ENCODE results near the gene FAR2.
A peak's percentile ranks its signal among the peaks of the same experiment; 100 is the strongest.
"Not testable (repeated sequence)": the region's sequence is repeated elsewhere in the genome, so short reads cannot be mapped to it uniquely, and the experiment has no call there.

The FAR2 gene

DNA sequence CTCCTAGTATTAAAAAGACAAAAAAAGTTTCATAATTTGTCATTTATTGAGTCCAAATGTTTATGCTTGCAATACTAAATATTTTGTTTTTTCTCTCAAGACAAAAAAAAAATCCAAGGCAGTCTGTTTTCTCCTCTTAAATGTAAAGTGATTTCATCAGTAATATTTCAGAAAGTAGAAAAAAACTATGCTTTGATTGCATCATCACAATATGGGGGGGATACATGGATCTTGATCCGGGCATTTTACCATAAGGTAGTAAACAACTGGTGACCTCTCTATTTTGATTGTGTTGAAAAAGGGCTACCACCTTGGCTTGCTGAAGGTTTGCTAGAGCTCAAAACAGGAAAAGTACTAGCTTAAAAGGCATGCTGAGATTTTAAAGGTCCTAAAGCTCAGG is 188.2 kb downstream of the FAR2 start:
- Histone ChIP-seq H3K27me3 (ENCODE audit: low read depth) (no peaks in the 10 kb centered on the region), H3K4me1 (no peaks in the 10 kb centered on the region), H3K9me3 (no peaks in the 10 kb centered on the region), H3K4me3 (no peak overlapping the region), H3K36me3 (replicated peaks) (peaks cover 14% of the 10 kb centered on the region)
- in situ Hi-C loops (cut with MboI; ENCODE audit: low sequenced_read_pairs): no loop called here
- DNase-seq (ENCODE audit: low spot score in 2 of 2): no peak

- in situ Hi-C loops (cut with MboI; ENCODE audit: low sequenced_read_pairs): no loop called here
- peaks cover 26% of the 10 kb centered on the region for H3K36me3 ChIP-seq (replicated peaks)
- no peak overlapping the region for H3K4me3 ChIP-seq
Observed at GRCh38 chr12:29343022-29343799, 194.1 kb downstream of the FAR2 start.

DNA sequence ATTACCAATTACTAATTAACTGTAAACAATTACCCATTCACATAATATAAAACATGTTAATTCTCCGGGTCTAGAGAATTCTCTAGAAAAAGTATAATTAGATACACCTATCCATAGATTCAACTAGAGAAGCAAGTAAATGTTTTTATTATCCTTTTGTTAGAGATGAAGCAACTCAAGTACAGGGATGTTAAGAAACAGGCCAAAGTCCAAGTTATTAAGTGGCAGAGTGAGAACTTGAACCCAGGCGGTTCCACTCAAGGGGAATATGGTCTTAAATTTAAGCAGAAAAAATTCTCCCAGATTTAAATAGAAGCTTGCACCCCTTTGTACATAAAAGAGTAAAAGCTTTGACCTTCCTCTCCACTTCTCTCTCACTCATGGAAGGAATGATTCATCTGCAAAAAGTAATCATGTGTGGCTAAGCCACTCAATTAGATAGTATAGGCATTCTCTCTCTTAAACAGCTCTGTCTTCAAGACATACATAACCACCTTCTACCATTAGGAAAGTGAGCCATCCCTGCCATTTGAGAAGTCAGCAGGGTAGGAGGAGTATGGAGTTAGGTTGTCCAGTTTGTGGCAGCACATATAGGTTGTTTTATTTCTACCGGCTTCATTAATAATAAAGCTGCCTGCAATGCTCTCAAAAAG is 197.8 kb downstream of the FAR2 start:
- Histone ChIP-seq H3K9me3 (no peaks in the 10 kb centered on the region), H3K36me3 (replicated peaks) (peaks cover 21% of the 10 kb centered on the region), H3K27me3 (ENCODE audit: low read depth) (no peaks in the 10 kb centered on the region), H3K4me3 (no peak overlapping the region), H3K4me1 (no peaks in the 10 kb centered on the region; the same call in 1 of the 2 replicates)
- in situ Hi-C loops (cut with MboI; ENCODE audit: low sequenced_read_pairs): no loop called here
- DNase-seq (ENCODE audit: low spot score in 2 of 2): no peak

More at GRCh38 chr12:29343022-29343799, 194.1 kb downstream of the FAR2 start:
- Histone ChIP-seq H3K9me3 (no peaks in the 10 kb centered on the region), H3K27me3 (ENCODE audit: low read depth) (no peaks in the 10 kb centered on the region), H3K4me1 (no peaks in the 10 kb centered on the region)
- DNase-seq (ENCODE audit: low spot score in 2 of 2): no peak

DNA sequence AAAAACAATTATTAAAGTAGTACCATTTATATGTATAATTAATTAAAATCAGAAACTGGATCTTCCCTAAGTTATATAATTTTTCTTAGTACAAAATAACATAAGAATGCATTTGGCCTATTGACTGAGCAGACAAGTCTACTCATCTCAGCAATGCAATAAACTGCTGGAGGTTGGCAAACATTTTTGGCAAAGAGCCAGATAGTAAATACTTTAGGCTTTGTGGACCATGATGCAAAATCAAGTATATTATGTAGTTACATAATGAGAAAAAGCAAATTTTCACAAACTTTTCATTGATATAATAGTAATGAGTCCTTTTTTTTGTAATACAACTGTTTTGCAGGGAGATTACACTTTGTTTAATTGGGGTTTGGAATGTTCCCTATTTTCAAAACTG is 201.0 kb downstream of the FAR2 start:
- Histone ChIP-seq H3K4me3 (no peak overlapping the region), H3K36me3 (replicated peaks) (peaks cover 13% of the 10 kb centered on the region), H3K27me3 (ENCODE audit: low read depth) (no peaks in the 10 kb centered on the region), H3K4me1 (no peaks in the 10 kb centered on the region; the same call in 1 of the 2 replicates), H3K9me3 (no peaks in the 10 kb centered on the region)
- no peak for DNase-seq (ENCODE audit: low spot score in 2 of 2)
- in situ Hi-C loops (cut with MboI; ENCODE audit: low sequenced_read_pairs): no loop called here

DNA sequence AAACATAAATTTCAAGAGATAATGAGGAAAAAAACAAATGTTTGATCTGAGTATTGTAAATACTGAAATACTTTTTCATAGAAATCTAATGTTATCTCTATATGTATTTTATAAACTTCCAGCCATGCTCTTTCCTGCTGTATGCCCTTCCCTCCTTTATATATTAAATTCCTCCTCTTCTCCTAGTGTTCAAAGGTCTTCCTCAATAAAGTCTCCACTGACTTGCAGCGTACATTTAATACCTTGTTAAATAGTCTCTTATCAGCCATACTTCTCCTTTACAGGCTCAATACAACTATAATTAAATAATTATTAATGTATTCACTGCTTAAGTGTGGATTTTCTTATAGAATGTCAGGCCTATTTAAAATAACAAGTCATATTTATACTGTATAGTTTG is 205.9 kb downstream of the FAR2 start:
- Histone ChIP-seq H3K9me3 (no peaks in the 10 kb centered on the region), H3K4me3 (no peak overlapping the region), H3K4me1 (no peaks in the 10 kb centered on the region; the same call in 1 of the 2 replicates), H3K36me3 (replicated peaks) (peaks cover 5% of the 10 kb centered on the region), H3K27me3 (ENCODE audit: low read depth) (no peaks in the 10 kb centered on the region)
- in situ Hi-C loops (cut with MboI; ENCODE audit: low sequenced_read_pairs): no loop called here
- DNase-seq (ENCODE audit: low spot score in 2 of 2): no peak

DNA sequence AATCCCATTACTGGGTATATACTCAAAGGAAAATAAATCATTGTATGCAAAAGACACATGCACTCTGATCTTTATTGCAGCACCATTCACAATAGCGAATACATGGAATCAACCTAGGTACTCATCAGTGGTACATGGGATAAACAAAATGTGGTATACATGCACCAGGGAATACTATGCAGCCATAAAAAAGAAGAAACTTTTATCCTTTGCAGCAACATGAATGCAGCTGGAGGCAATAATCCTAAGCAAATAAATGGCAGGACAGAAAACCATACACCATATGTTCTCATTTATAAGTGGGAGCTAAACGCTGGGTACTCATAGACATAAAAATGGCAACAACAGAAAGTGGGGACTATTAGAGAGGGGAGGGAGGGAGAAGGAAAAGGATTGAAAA is 216.0 kb downstream of the FAR2 start:
- peaks cover 24% of the 10 kb centered on the region for H3K36me3 ChIP-seq (replicated peaks)
- H3K9me3 ChIP-seq: no peaks in the 10 kb centered on the region
- H3K27me3 ChIP-seq (ENCODE audit: low read depth): no peaks in the 10 kb centered on the region
- in situ Hi-C loops (cut with MboI; ENCODE audit: low sequenced_read_pairs): no loop called here
- H3K4me1 ChIP-seq: no peaks in the 10 kb centered on the region
- DNase-seq (ENCODE audit: low spot score in 2 of 2): no peak
- H3K4me3 ChIP-seq: no peak overlapping the region

DNA sequence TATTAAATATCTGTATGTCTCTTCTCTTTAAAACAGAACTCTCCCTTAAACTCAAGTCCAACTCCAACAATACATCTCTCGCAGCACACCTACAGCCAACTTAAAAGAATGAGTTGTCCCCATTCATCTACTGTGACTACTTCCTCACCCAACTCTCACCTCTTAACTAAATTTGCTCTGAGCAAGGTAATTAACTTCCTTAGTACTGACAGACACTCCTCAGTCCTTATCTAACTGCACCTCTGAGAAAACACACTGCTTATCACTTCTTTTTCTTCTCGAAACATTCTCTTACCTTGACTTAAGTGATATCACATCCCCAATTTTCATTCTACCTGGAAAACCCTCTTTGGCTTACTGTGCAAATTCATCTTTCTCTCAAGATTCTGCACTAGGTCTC is 224.9 kb downstream of the FAR2 start:
- Histone ChIP-seq H3K9me3 (no peaks in the 10 kb centered on the region), H3K27me3 (ENCODE audit: low read depth) (no peaks in the 10 kb centered on the region), H3K36me3 (replicated peaks) (peaks cover 9% of the 10 kb centered on the region), H3K4me3 (no peak overlapping the region), H3K4me1 (no peaks in the 10 kb centered on the region)
- DNase-seq (ENCODE audit: low spot score in 2 of 2): no peak
- in situ Hi-C loops (cut with MboI; ENCODE audit: low sequenced_read_pairs): no loop called here

GRCh38 chr12:29374913-29375312 is 225.8 kb downstream of the FAR2 start:
- no peak overlapping the region for H3K4me3 ChIP-seq
- no peaks in the 10 kb centered on the region for H3K9me3 ChIP-seq
- H3K27me3 ChIP-seq (ENCODE audit: low read depth): no peaks in the 10 kb centered on the region
- peaks cover 5% of the 10 kb centered on the region for H3K36me3 ChIP-seq (replicated peaks)
- peaks cover 6% of the 10 kb centered on the region; the same call in 1 of the 2 replicates for H3K4me1 ChIP-seq
- DNase-seq (ENCODE audit: low spot score in 2 of 2): no peak
- in situ Hi-C loops (cut with MboI; ENCODE audit: low sequenced_read_pairs): no loop called here

DNA sequence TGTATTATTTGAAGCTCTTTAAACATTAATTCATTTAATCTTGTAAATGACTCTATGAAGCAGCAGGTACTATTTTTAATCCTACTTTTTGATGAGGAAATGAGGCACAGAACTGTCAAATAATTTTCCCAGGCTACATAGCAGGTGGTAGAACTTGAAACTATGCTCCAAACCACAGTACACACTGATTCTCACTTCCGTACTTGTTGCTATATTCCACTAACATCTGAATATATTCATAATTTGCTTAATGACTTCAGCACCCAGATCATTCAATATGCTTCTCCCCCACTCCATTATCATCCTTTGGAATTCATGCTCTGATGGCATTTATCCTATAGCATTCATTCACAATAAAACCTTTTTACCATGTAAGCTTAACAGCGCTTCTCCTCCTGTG is 227.0 kb downstream of the FAR2 start:
- no peak for DNase-seq (ENCODE audit: low spot score in 2 of 2)
- peaks cover 6% of the 10 kb centered on the region; the same call in 1 of the 2 replicates for H3K4me1 ChIP-seq
- no peaks in the 10 kb centered on the region for H3K27me3 ChIP-seq (ENCODE audit: low read depth)
- H3K4me3 ChIP-seq: no peak overlapping the region
- in situ Hi-C loops (cut with MboI; ENCODE audit: low sequenced_read_pairs): no loop called here
- H3K36me3 ChIP-seq (replicated peaks): peaks cover 4% of the 10 kb centered on the region
- H3K9me3 ChIP-seq: no peaks in the 10 kb centered on the region

DNA sequence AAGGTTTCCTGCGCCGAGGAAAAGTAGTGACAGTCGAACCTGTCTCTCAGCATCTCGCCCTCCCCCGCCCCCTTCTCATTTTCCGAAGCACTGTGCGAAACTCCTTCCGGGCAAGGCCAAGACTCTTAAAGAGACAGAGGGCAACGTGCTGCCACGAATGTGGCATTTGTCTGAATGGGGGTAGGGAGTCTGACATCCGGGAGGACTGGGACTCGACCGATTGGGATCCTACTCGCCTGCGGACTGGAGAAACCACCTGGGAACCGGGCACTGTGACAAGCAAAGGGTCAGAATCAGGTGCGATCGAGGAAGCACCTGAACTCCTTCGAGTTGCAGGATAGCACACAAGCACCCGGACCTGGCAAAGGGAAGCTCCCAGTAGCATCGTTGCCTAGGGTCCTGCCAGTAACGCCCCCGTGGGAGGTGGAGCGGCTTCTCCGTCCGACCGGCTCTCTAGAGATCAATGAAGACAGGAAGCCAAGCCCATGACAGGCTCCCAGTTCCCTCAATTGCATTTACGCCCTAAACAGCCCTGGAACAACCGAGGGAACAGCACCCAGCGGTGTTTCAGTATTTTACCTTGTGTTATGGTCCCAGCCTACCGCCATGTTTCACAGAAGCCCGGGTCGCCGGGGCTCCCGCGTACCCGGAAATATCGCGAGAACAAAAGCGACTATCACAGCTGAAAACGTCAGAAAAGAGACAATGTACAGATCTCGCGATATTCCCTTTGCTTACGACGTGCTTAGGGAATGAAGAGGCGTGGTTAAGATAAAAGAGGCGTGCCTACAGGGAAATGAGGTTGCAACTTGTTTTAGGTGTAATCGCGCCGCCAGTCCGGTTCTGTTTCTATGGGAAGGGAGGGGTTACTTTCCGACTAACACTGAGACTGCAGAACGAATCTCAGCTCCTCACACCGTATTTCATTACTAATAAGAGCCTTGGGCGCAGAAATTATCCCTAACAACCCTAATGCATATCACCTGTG is 231.8 kb downstream of the FAR2 start, which contains the start of gene ERGIC2:
ERGIC2 (minus strand) TSS at position 637 of the 988 bp plus-strand sequence. CDS start 9,539 bp downstream, outside the sequence.
- in situ Hi-C loops (cut with MboI; ENCODE audit: low sequenced_read_pairs): no loop called here
- Histone ChIP-seq H3K27me3 (ENCODE audit: low read depth) (no peaks in the 10 kb centered on the region; the same call in 1 of the 2 replicates), H3K4me1 (peaks cover 12% of the 10 kb centered on the region; the same call in 1 of the 2 replicates), H3K9me3 (no peaks in the 10 kb centered on the region), H3K4me3 (peak within 1 kb of the TSS; percentile 92), H3K36me3 (replicated peaks) (peaks cover 3% of the 10 kb centered on the region)
- DNase-seq (ENCODE audit: low spot score in 2 of 2): peak; percentile 94 to 98

DNA sequence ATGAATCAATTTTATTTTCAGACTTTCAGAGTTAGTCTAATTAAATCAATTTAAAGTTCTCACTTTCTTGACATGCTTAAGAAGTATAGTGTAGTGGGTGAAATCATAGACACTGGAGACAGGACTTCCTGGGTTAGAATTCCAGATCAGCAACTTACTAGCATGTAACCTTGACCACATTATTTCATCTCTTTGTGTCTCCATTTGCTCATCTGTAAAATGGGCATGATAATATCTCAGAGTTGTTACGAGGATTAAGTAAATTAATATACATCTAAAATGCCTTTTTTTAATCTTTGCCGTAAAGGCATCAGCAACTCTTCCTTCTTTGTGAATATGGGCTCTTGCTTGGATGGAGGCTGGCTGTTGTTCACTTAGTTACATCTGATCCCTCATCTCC is 233.2 kb downstream of the FAR2 start:
- in situ Hi-C loops (cut with MboI; ENCODE audit: low sequenced_read_pairs): no loop called here

DNA sequence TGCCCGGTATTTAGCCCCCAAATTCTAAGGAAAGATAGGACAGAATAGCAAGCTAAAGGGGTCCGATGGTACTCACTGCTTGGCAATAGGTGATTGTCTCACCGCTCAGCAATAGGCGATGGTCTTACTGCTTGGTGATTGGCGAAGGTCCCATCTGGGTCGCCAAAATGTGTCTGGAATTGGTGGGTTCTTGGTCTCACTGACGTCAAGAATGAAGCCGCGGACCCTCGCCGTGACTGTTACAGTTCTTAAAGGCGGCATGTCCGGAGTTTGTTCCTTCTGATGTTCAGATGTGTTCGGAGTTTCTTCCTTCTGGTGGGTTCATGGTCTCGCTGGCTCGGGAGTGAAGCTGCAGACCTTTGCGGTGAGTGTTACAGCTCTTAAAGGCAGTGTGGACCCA is 236.1 kb downstream of the FAR2 start:
- H3K36me3 ChIP-seq (replicated peaks); H3K4me3 ChIP-seq; DNase-seq (ENCODE audit: low spot score in 2 of 2); H3K9me3 ChIP-seq; H3K4me1 ChIP-seq; in situ Hi-C loops (cut with MboI; ENCODE audit: low sequenced_read_pairs); H3K27me3 ChIP-seq (ENCODE audit: low read depth): not testable (repeated sequence)

More for the DNA sequence above, 233.2 kb downstream of the FAR2 start:
- Histone ChIP-seq H3K9me3 (no peaks in the 10 kb centered on the region), H3K4me3 (no peak overlapping the region), H3K4me1 (peaks cover 12% of the 10 kb centered on the region; the same call in 1 of the 2 replicates), H3K36me3 (replicated peaks) (peaks cover 3% of the 10 kb centered on the region), H3K27me3 (ENCODE audit: low read depth) (no peaks in the 10 kb centered on the region; the same call in 1 of the 2 replicates)
- no peak for DNase-seq (ENCODE audit: low spot score in 2 of 2)

Data from HAP-1 (cell line).